ENCODE data around the gene RIC8A.
A peak's percentile ranks its signal among the peaks of the same experiment; 100 is the strongest.

GRCh38 chr11:210122-210802 is 2.8 kb downstream of the RIC8A start:
- TF ChIP-seq POLR2AphosphoS5 (IDR thresholded peaks at IDR 0.05; ENCODE audit: low read depth, low read length) (0 out of 2 replicates have a peak, but pooled peaks have one; percentile 10), USF2 (IDR thresholded peaks at IDR 0.05; ENCODE audit: borderline replicate concordance, low read depth, low read length) (no peak), GABPA (IDR thresholded peaks at IDR 0.05; ENCODE audit: low read depth) (no peak), RAD21 (IDR thresholded peaks at IDR 0.05; ENCODE audit: low read length) (no peak), TEAD4 (IDR thresholded peaks at IDR 0.05; ENCODE audit: borderline replicate concordance, insufficient read depth) (no peak), FOXJ3 (CRISPR knock-in tag; IDR thresholded peaks at IDR 0.05) (no peak), GATA2 (CRISPR knock-in tag; IDR thresholded peaks at IDR 0.05) (no peak), ZBTB33 (IDR thresholded peaks at IDR 0.05; ENCODE audit: borderline replicate concordance, low read depth) (no peak), MEF2A (IDR thresholded peaks at IDR 0.05; ENCODE audit: borderline replicate concordance, low read depth) (no peak), RFX5 (IDR thresholded peaks at IDR 0.05; ENCODE audit: low read length) (no peak), NFIC (IDR thresholded peaks at IDR 0.05; ENCODE audit: borderline replicate concordance) (no peak), MXI1 (IDR thresholded peaks at IDR 0.05; ENCODE audit: low read depth, low read length) (no peak)
- TF ChIP-seq, protein P1, sequence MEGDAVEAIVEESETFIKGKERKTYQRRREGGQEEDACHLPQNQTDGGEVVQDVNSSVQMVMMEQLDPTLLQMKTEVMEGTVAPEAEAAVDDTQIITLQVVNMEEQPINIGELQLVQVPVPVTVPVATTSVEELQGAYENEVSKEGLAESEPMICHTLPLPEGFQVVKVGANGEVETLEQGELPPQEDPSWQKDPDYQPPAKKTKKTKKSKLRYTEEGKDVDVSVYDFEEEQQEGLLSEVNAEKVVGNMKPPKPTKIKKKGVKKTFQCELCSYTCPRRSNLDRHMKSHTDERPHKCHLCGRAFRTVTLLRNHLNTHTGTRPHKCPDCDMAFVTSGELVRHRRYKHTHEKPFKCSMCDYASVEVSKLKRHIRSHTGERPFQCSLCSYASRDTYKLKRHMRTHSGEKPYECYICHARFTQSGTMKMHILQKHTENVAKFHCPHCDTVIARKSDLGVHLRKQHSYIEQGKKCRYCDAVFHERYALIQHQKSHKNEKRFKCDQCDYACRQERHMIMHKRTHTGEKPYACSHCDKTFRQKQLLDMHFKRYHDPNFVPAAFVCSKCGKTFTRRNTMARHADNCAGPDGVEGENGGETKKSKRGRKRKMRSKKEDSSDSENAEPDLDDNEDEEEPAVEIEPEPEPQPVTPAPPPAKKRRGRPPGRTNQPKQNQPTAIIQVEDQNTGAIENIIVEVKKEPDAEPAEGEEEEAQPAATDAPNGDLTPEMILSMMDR (IDR thresholded peaks at IDR 0.05): no peak
- TF ChIP-seq, protein P2, sequence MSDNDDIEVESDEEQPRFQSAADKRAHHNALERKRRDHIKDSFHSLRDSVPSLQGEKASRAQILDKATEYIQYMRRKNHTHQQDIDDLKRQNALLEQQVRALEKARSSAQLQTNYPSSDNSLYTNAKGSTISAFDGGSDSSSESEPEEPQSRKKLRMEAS (IDR thresholded peaks at IDR 0.05; ENCODE audit: low read depth): no peak
